CD4-positive, alpha-beta memory T cell (primary cell): Measurements from ENCODE around the gene DDT. TPM values are rescaled to one million over a fixed set of nuclear protein-coding genes. Genes with fewer than 3 reads are reported as not detected.
"Not testable (repeated sequence)": the region's sequence is repeated elsewhere in the genome, so short reads cannot be mapped to it uniquely, and the experiment has no call there.

Source experiments
- CTCF ChIA-PET: fragments of 350-600 bp; sonication (Branson Sonifier 250); formaldehyde crosslinking; loops from one replicate; lab custom pipeline; 2021; ENCODE audit warnings: inconsistent platforms; ENCODE audit not compliant: partially characterized antibody; lab: Charles Lee
- POLR2A ChIA-PET: fragments of 350-600 bp; sonication (Branson Sonifier 250); formaldehyde crosslinking; loops from one replicate; lab custom pipeline; 2021; ENCODE audit not compliant: partially characterized antibody; lab: Charles Lee
- DNase-seq, 5 donors: peaks; one replicate each; pipeline versions ENCODE4 v3.0.0 to v3.0.0-alpha.2; 2020 to 2022; ENCODE audit warnings: mixed read lengths in 1 of 5
- H3K27ac ChIP-seq: one replicate; pipeline ENCODE4 v1.7.0; 2013; ENCODE audit warnings: low read depth, low read length
- H3K27me3 ChIP-seq: 2 replicates; pipeline ENCODE4 v1.7.0; 2013; ENCODE audit warnings: mild to moderate bottlenecking, low read length, moderate library complexity; ENCODE audit not compliant: insufficient read depth
- H3K36me3 ChIP-seq: 2 replicates; pipeline ENCODE4 v1.7.0; 2013; ENCODE audit warnings: mild to moderate bottlenecking, low read length, moderate library complexity; ENCODE audit not compliant: insufficient read depth
- H3K4me1 ChIP-seq: 2 replicates; pipeline ENCODE4 v1.7.0; 2013; ENCODE audit warnings: mild to moderate bottlenecking, low read length, moderate library complexity; ENCODE audit not compliant: insufficient read depth
- H3K4me3 ChIP-seq, 2 donors: one replicate each; pipeline ENCODE4 v1.7.0; 2013; ENCODE audit warnings: low read length in 2 of 2, mild to moderate bottlenecking in 1 of 2
- H3K9me3 ChIP-seq, 2 donors: one replicate each; pipeline ENCODE4 v1.7.0; 2013; ENCODE audit warnings: low read length in 2 of 2, control low read depth in 1 of 2; ENCODE audit not compliant: control insufficient read depth in 1 of 2
- H3K27ac Mint-ChIP-seq, 7 donors: one replicate each; pipeline ENCODE4 v1.8.0; 2020 to 2021; ENCODE audit warnings: mixed read lengths in 7 of 7, mild to moderate bottlenecking in 6 of 7, inconsistent platforms in 3 of 7, moderate library complexity in 3 of 7
- H3K27me3 Mint-ChIP-seq, 2 donors: one replicate each; pipeline ENCODE4 v1.8.0; 2020 to 2021; ENCODE audit warnings: mixed read lengths in 2 of 2
- H3K36me3 Mint-ChIP-seq, 2 donors: one replicate each; pipeline ENCODE4 v1.8.0; 2020 to 2021; ENCODE audit warnings: mixed read lengths in 2 of 2, inconsistent platforms in 1 of 2, mild to moderate bottlenecking in 1 of 2
- H3K4me1 Mint-ChIP-seq, 4 donors: one replicate each; pipeline ENCODE4 v1.8.0; 2020 to 2021; ENCODE audit warnings: mixed read lengths in 4 of 4, mild to moderate bottlenecking in 1 of 4
- H3K4me3 Mint-ChIP-seq, 8 donors: one replicate each; pipeline ENCODE4 v1.8.0; 2020 to 2021; ENCODE audit warnings: mixed read lengths in 8 of 8, mild to moderate bottlenecking in 7 of 8, moderate library complexity in 6 of 8, inconsistent platforms in 3 of 8
- H3K9me3 Mint-ChIP-seq, 8 donors: one replicate each; pipeline ENCODE4 v1.8.0; 2020 to 2021; ENCODE audit warnings: mixed read lengths in 8 of 8, mild to moderate bottlenecking in 5 of 8, inconsistent platforms in 3 of 8, moderate library complexity in 1 of 8
- intact Hi-C: fragments of 100-400 bp; cut with micrococcal nuclease; formaldehyde crosslinking; loops from one replicate; pipeline ENCODE4 v1.15.1; 2023
- polyA plus RNA-seq, 2 donors: library from polyadenylated mRNA; unstranded; fragments of 300-500 nt; fragmentation: Illumina TruSeq; gene quantifications; one replicate each; pipeline ENCODE4 v1.2.3, GENCODE V29; 2021
- total RNA-seq, 2 experiments: library from RNA; stranded (reverse); gene quantifications; one replicate each; pipeline ENCODE4 v1.2.3, GENCODE V29; 2021

DDT gene
- total and polyA plus RNA-seq, 4 experiments from 2014 or later = 93.5 to 133 (median 100) TPM

DNA sequence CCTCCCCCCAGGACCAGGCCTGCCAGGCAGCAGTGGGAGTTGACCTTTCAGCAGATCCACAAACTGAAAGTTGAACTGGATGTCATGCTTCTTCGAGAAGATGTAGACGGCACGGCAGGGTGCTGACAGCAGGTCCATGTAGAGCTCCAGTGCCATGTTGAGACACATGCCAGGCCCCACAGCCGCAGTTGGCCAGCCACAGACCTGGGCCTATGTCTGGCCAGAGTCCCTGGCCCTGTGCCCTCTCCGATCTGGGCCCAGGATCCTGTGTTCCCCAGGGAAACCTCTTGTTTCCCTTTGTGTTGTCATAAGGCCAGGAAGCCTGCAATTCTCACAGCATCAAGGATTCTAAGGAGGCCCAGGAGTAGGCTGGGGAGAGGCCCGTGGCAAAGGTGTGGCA lies 31.0 kb upstream of the DDT start, which contains the start of gene GSTT4:
Gene GSTT4 (minus strand): TSS at position 253 of the 400 bp plus-strand sequence. CDS start 97 bp downstream, at position 156.
- H3K36me3 Mint-ChIP-seq = no peaks in the 10 kb centered on the region
- DNase-seq = no peak
- intact Hi-C loops = no loop called here
- ChIA-PET POLR2A (no interaction called here), CTCF (no interaction called here)
- Histone ChIP-seq H3K4me3 (no peak within 1 kb of the TSS), H3K27me3 (no peaks in the 10 kb centered on the region), H3K36me3 (no peaks in the 10 kb centered on the region), H3K4me1 (peaks cover under 1% of the 10 kb centered on the region), H3K9me3 (no peaks in the 10 kb centered on the region), H3K27ac (no peak within 1 kb of the TSS)
- no peaks in the 10 kb centered on the region for H3K9me3 Mint-ChIP-seq
- H3K4me1 Mint-ChIP-seq = peaks cover under 1 to 5% (median 2%) of the 10 kb centered on the region in 4 donors
- no peak within 1 kb of the TSS for H3K27ac Mint-ChIP-seq
- H3K27me3 Mint-ChIP-seq = peaks cover 5 to 9% of the 10 kb centered on the region in 2 donors
- H3K4me3 Mint-ChIP-seq = no peak within 1 kb of the TSS

DNA sequence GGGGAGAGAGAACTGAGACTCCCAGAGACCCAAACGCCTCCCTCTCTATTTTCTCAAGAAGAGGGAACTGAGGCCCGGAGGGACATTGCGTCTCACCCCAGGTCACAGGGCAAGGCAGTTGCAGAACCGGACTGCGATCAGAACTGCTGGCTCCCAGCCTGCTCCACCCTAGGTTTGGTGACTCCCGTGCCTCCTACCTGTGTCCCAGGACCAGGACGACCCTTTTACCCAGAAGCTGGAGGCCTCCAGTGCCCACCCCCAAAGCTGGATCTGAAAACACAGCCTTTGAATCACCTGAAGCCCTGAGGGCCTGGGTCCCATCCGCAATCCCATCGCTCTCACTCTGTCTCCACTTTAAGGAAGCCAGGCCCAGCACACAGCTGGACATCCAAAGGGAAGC lies 29.6 kb upstream of the DDT start:
- no peaks in the 10 kb centered on the region for H3K36me3 Mint-ChIP-seq
- CTCF ChIA-PET = no interaction called here

DNA sequence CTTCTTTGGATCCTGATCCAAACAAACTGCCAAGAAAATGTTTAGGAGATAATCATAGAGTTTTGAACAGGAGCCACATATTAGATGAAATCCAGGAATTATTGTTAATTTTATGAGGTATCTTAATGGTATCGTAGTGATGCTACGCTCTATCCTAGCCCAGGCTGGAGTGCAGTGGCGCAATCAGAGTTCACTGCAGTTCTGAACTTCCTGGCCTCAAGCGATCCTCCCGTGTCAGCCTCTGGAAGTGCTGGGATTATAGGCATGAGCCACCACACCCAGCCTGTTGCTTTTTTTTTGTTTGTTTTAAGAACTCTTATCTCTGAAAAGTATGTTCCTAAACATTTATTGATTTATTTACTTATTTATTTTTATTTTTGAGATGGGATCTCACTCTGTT lies 28.6 kb upstream of the DDT start:
- H3K4me1 ChIP-seq = no peaks in the 10 kb centered on the region
- H3K27ac Mint-ChIP-seq = no peak overlapping the region
- no peak overlapping the region for H3K4me3 ChIP-seq
- intact Hi-C loops = no loop called here
- no peak overlapping the region for H3K4me3 Mint-ChIP-seq
- H3K4me1 Mint-ChIP-seq = no peaks in the 10 kb centered on the region
- no peaks in the 10 kb centered on the region for H3K27me3 ChIP-seq
- no peaks in the 10 kb centered on the region for H3K36me3 Mint-ChIP-seq
- no peaks in the 10 kb centered on the region for H3K9me3 ChIP-seq
- no peaks in the 10 kb centered on the region for H3K36me3 ChIP-seq
- ChIA-PET POLR2A (no interaction called here), CTCF (no interaction called here)
- no peak for DNase-seq
- H3K27me3 Mint-ChIP-seq = peaks cover 5 to 8% of the 10 kb centered on the region in 2 donors
- no peak overlapping the region for H3K27ac ChIP-seq
- no peaks in the 10 kb centered on the region for H3K9me3 Mint-ChIP-seq

More for the DNA sequence above, 29.6 kb upstream of the DDT start:
- no peaks in the 10 kb centered on the region for H3K27me3 ChIP-seq
- no peaks in the 10 kb centered on the region for H3K9me3 ChIP-seq
- H3K9me3 Mint-ChIP-seq = no peaks in the 10 kb centered on the region
- H3K4me1 Mint-ChIP-seq = no peaks in the 10 kb centered on the region
- H3K4me1 ChIP-seq = no peaks in the 10 kb centered on the region
- H3K4me3 ChIP-seq = no peak overlapping the region
- DNase-seq = no peak
- intact Hi-C loops = no loop called here
- H3K4me3 Mint-ChIP-seq = no peak overlapping the region
- H3K27me3 Mint-ChIP-seq = peaks cover 5 to 8% of the 10 kb centered on the region in 2 donors
- H3K36me3 ChIP-seq = no peaks in the 10 kb centered on the region
- POLR2A ChIA-PET = no interaction called here
- peak overlapping the region in 1 of 7 donors; percentile 9 for H3K27ac Mint-ChIP-seq
- no peak overlapping the region for H3K27ac ChIP-seq

DNA sequence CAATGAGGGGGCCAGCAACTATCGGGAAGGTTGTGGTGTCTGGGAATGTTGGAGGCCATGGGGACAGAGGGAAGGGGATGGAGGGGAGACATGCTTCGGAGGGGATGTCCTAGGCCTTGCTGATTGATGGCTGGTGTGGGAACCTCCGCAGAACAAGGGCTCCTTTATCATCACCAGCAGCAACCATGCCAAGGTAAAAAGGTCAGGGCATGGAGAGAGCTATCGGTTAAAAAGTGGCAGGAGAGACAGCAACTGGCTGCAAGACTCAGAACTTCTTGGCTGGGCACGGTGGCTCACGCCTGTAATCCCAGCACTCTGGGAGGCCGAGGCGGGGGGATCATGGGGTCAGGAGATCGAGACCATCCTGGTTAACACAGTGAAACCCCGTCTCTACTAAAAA lies 28.0 kb upstream of the DDT start:
- no peaks in the 10 kb centered on the region for H3K9me3 Mint-ChIP-seq
- Histone ChIP-seq H3K36me3 (no peaks in the 10 kb centered on the region), H3K27ac (no peak overlapping the region), H3K4me1 (no peaks in the 10 kb centered on the region), H3K27me3 (no peaks in the 10 kb centered on the region), H3K4me3 (no peak overlapping the region), H3K9me3 (no peaks in the 10 kb centered on the region)
- CTCF ChIA-PET = no interaction called here
- POLR2A ChIA-PET = no interaction called here
- intact Hi-C loops = no loop called here
- no peak overlapping the region for H3K4me3 Mint-ChIP-seq
- peaks cover 0 to 3% (median 0%) of the 10 kb centered on the region in 4 donors for H3K4me1 Mint-ChIP-seq
- H3K27ac Mint-ChIP-seq = no peak overlapping the region
- no peak for DNase-seq
- no peaks in the 10 kb centered on the region for H3K36me3 Mint-ChIP-seq
- peaks cover 5 to 8% of the 10 kb centered on the region in 2 donors for H3K27me3 Mint-ChIP-seq

DNA sequence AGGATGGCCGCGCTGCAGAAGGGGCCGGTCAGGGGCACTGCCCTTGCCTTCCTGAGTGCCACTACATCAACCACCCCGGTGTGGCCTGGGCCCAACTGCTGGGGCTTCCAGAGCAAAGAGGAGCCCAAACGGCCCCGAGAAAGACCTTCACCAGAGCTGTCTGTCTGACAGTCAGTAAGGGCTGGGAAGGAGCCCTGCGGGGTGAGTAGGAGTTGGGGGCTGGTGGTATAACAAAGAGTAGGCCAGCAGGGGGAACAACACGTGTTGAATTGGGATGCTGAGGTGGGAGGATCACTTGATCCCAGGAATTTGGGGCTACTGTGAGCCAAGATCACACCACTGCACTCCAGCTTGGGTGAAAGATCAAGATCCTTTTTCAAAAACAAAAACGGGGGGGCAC lies 27.1 kb upstream of the DDT start:
- DNase-seq = no peak
- Mint-ChIP-seq H3K27ac (no peak overlapping the region), H3K36me3 (no peaks in the 10 kb centered on the region), H3K4me3 (no peak overlapping the region), H3K4me1 (peaks cover 0 to 3% (median 0%) of the 10 kb centered on the region in 4 donors), H3K27me3 (peaks cover 5 to 8% of the 10 kb centered on the region in 2 donors), H3K9me3 (no peaks in the 10 kb centered on the region)
- Histone ChIP-seq H3K9me3 (no peaks in the 10 kb centered on the region), H3K4me3 (no peak overlapping the region), H3K27me3 (no peaks in the 10 kb centered on the region), H3K4me1 (no peaks in the 10 kb centered on the region), H3K36me3 (no peaks in the 10 kb centered on the region), H3K27ac (no peak overlapping the region)
- intact Hi-C loops = no loop called here
- CTCF ChIA-PET = no interaction called here
- POLR2A ChIA-PET = no interaction called here

DNA sequence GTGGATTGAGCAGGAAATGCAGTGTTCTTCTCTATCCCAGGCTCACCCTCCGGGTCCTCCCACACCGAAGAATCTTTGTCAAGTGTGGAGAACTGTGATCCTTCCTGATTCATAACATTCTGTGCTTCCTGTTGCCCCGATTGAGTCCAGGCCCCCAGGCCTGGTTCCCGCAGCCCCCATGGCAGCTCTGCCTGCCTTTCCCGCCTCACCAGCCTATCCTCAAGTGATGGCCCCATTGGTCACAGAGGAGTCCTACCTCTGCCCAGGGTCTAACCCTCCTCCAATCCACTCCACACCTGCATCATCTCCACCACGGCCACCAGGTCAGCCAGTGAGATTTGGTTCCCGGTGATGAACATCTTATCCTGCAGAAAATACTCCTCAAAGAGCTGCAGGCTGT lies 25.5 kb upstream of the DDT start:
- H3K27ac Mint-ChIP-seq = peak overlapping the region in 1 of 7 donors; percentile 3
- H3K4me1 ChIP-seq, POLR2A ChIA-PET, H3K36me3 Mint-ChIP-seq, H3K4me1 Mint-ChIP-seq, H3K9me3 ChIP-seq, H3K4me3 ChIP-seq, DNase-seq, H3K27ac ChIP-seq, H3K27me3 ChIP-seq, H3K9me3 Mint-ChIP-seq, H3K27me3 Mint-ChIP-seq, H3K4me3 Mint-ChIP-seq, CTCF ChIA-PET, H3K36me3 ChIP-seq, intact Hi-C loops: not testable (repeated sequence)

DNA sequence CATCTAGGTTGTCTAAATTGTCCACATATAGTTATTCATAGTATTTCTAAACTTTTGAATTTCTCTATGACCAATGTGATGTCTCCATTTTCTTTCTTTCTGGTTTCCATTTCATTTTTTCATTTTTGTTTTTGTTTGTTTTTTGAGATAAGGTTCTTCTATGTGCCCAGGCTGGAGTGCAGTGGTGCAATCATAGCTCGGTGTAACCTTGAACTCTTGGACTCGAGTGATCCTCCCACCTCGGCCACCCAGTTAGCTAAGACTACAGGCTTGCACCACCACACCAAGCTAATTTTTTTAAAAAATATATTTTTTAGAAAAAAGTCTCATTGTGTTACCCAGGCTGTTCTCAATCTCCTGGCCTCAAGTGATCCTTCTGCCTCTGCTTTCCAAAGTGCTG lies 22.9 kb upstream of the DDT start:
- no peaks in the 10 kb centered on the region for H3K9me3 ChIP-seq
- H3K4me1 ChIP-seq = no peaks in the 10 kb centered on the region
- peak overlapping the region in 1 of 7 donors; percentile 11 for H3K27ac Mint-ChIP-seq
- ChIA-PET POLR2A (no interaction called here), CTCF (no interaction called here)
- no peak overlapping the region for H3K4me3 Mint-ChIP-seq
- intact Hi-C loops = no loop called here
- no peak for DNase-seq
- H3K36me3 ChIP-seq = no peaks in the 10 kb centered on the region
- no peaks in the 10 kb centered on the region for H3K36me3 Mint-ChIP-seq
- H3K9me3 Mint-ChIP-seq = no peaks in the 10 kb centered on the region
- no peak overlapping the region for H3K4me3 ChIP-seq
- peaks cover 0 to 1% of the 10 kb centered on the region in 2 donors for H3K27me3 Mint-ChIP-seq
- H3K27ac ChIP-seq = no peak overlapping the region
- H3K27me3 ChIP-seq = no peaks in the 10 kb centered on the region
- H3K4me1 Mint-ChIP-seq = peaks cover 0 to 3% (median 0%) of the 10 kb centered on the region in 4 donors
